Osteoblast (primary cell): ENCODE measurements around the gene PLLP. TPM values are rescaled to one million over a fixed set of nuclear protein-coding genes. Genes with fewer than 3 reads are reported as not detected.

Experiments used
- DNase-seq: peaks from one replicate; pipeline ENCODE4 v3.0.0; 2011; ENCODE audit warnings: low spot score, mixed read lengths; ENCODE audit not compliant: insufficient read length; ENCODE audit errors: missing footprints
- H2AFZ ChIP-seq: 2 replicates; pipeline ENCODE4 v1.6.0; 2011; ENCODE audit warnings: mild to moderate bottlenecking, low read length
- H3K27ac ChIP-seq: 2 replicates; pipeline ENCODE4 v1.5.1; 2011; ENCODE audit warnings: mild to moderate bottlenecking, low read depth, low read length, moderate library complexity
- H3K27me3 ChIP-seq: 2 replicates; pipeline ENCODE4 v1.6.0; 2012; ENCODE audit warnings: mild to moderate bottlenecking, control low read depth, inconsistent platforms, low read length, moderate library complexity; ENCODE audit not compliant: insufficient read depth
- H3K36me3 ChIP-seq: 2 replicates; pipeline ENCODE4 v1.5.1; 2011; ENCODE audit warnings: mild to moderate bottlenecking, low read length, control low read depth, moderate library complexity; ENCODE audit not compliant: insufficient read depth
- H3K4me1 ChIP-seq: 2 replicates; pipeline ENCODE4 v1.5.1; 2011; ENCODE audit warnings: mild to moderate bottlenecking, low read length, control low read depth, moderate library complexity; ENCODE audit not compliant: insufficient read depth
- H3K4me2 ChIP-seq: 2 replicates; pipeline ENCODE4 v1.6.0; 2011; ENCODE audit warnings: mild to moderate bottlenecking, low read length; ENCODE audit not compliant: insufficient read depth
- H3K4me3 ChIP-seq: fragments of 200-600 bp; sonication (generic); 3 replicates; pipeline ENCODE4 v1.5.1; 2012; ENCODE audit warnings: mild to moderate bottlenecking, low read length, inconsistent platforms; ENCODE audit not compliant: insufficient read depth
- H3K79me2 ChIP-seq: 2 replicates; pipeline ENCODE4 v1.6.0; 2012; ENCODE audit warnings: mild to moderate bottlenecking, low read length, control low read depth, inconsistent platforms; ENCODE audit not compliant: insufficient read depth
- H3K9me3 ChIP-seq: 2 replicates; pipeline ENCODE4 v1.5.1; 2011; ENCODE audit warnings: low read depth, low read length, control low read depth
- H4K20me1 ChIP-seq: 2 replicates; pipeline ENCODE4 v1.6.0; 2012; ENCODE audit warnings: mild to moderate bottlenecking, low read length, control low read depth; ENCODE audit not compliant: insufficient read depth
- CTCF ChIP-seq: IDR thresholded peaks from 2 replicates; pipeline ENCODE4 v1.5.1; 2011; ENCODE audit warnings: mild to moderate bottlenecking, low read depth, low read length, moderate library complexity; ENCODE audit errors: extremely low read depth
- total RNA-seq: library from RNA; depleted of rRNA; stranded (reverse); fragments of >200 nt; gene quantifications from 2 replicates; pipeline ENCODE4 v1.2.3, GENCODE V29; 2012

Gene PLLP
- total RNA-seq, 1 donor = under 0.01 TPM

GRCh38 chr16:57284952-57285363 is 486 bp upstream of the PLLP start:
- H2AFZ ChIP-seq = peak overlapping the region; percentile 47
- DNase-seq = no peak
- H3K4me2 ChIP-seq = peak overlapping the region; percentile 73
- no peaks in the 10 kb centered on the region for H3K9me3 ChIP-seq
- H3K27me3 ChIP-seq = peaks cover 44% of the 10 kb centered on the region
- H3K4me3 ChIP-seq = peak overlapping the region; percentile 64
- H3K4me1 ChIP-seq = peaks cover 2% of the 10 kb centered on the region
- H3K36me3 ChIP-seq = no peaks in the 10 kb centered on the region
- H3K79me2 ChIP-seq = no peaks in the 10 kb centered on the region
- no peak overlapping the region for H3K27ac ChIP-seq
- H4K20me1 ChIP-seq = no peaks in the 10 kb centered on the region
- TF ChIP-seq CTCF = no peak

- no peak for DNase-seq
- Histone ChIP-seq H3K27me3 (peaks cover 44% of the 10 kb centered on the region), H3K4me1 (peaks cover 2% of the 10 kb centered on the region), H3K4me2 (no peak overlapping the region), H3K4me3 (no peak overlapping the region), H3K36me3 (no peaks in the 10 kb centered on the region), H3K27ac (no peak overlapping the region), H2AFZ (no peak overlapping the region), H4K20me1 (no peaks in the 10 kb centered on the region), H3K79me2 (no peaks in the 10 kb centered on the region), H3K9me3 (no peaks in the 10 kb centered on the region)
- no peak for TF ChIP-seq CTCF
Observed at GRCh38 chr16:57283959-57284208, 588 bp downstream of the PLLP start.

- DNase-seq = peak; percentile 77
- H2AFZ ChIP-seq = no peak overlapping the region
- no peaks in the 10 kb centered on the region for H4K20me1 ChIP-seq
- no peak overlapping the region for H3K27ac ChIP-seq
- no peak overlapping the region for H3K4me3 ChIP-seq
- no peak overlapping the region for H3K4me2 ChIP-seq
- TF ChIP-seq CTCF = no peak
- no peaks in the 10 kb centered on the region for H3K79me2 ChIP-seq
- peaks cover 44% of the 10 kb centered on the region for H3K27me3 ChIP-seq
- no peaks in the 10 kb centered on the region for H3K9me3 ChIP-seq
- H3K36me3 ChIP-seq = no peaks in the 10 kb centered on the region
- peaks cover 2% of the 10 kb centered on the region for H3K4me1 ChIP-seq
Observed at GRCh38 chr16:57283214-57283958, 1.1 kb downstream of the PLLP start.

- peak; percentile 49 for DNase-seq
- no peaks in the 10 kb centered on the region for H4K20me1 ChIP-seq
- no peak overlapping the region for H3K27ac ChIP-seq
- TF ChIP-seq CTCF = no peak
- peaks cover 2% of the 10 kb centered on the region for H3K4me1 ChIP-seq
- H3K27me3 ChIP-seq = peaks cover 44% of the 10 kb centered on the region
- H3K36me3 ChIP-seq = no peaks in the 10 kb centered on the region
- H3K79me2 ChIP-seq = no peaks in the 10 kb centered on the region
- no peak overlapping the region for H3K4me3 ChIP-seq
- no peak overlapping the region for H2AFZ ChIP-seq
- H3K4me2 ChIP-seq = no peak overlapping the region
- H3K9me3 ChIP-seq = no peaks in the 10 kb centered on the region
Observed at GRCh38 chr16:57282510-57283213, 1.8 kb downstream of the PLLP start.
